ENCODE results near the gene CARD9. TPM values are rescaled to one million over a fixed set of nuclear protein-coding genes. Genes with fewer than 3 reads are reported as not detected.
"Not testable (repeated sequence)": the region's sequence is repeated elsewhere in the genome, so short reads cannot be mapped to it uniquely, and the experiment has no call there.

Gene CARD9
- total RNA-seq, 1 donor from 2014 or later: 2.1 TPM

DNA sequence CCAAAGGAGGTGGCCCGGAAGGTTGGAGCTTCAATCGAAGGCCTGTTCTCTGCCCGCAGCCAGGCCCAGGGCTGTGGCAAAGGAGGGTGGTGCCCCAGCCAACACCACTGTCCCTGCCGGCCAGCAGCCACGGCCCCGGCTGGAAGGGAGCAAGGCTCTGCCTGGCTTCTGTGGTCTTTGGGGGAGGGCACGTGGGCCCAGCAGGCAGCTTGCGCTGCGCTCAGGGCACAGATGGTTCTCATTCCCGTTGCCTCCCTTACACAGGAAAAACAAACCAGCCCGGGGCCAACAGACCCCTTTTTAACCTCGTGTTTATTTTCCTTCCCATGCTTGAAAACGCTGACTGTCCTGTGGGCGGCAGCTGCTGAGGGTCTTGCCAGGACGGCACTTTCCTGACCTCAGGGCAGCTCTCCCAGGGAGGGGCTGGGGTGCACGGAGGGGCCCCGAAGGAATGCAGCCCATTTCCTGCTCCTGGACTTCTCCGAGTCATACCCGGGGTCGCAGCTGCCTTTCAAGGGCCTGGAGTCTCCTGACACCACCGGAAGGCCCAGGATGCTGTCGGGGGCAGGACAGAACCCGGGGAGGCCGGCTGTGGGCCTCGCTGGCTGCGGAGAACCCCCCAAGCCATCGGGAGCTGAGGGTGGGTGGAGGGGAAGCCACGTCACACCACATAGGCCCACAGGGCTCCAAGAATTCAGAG, 47.3 kb downstream of the CARD9 start:
- DNase-seq (ENCODE audit: low spot score) (no peak), ATAC-seq (no peak)

DNA sequence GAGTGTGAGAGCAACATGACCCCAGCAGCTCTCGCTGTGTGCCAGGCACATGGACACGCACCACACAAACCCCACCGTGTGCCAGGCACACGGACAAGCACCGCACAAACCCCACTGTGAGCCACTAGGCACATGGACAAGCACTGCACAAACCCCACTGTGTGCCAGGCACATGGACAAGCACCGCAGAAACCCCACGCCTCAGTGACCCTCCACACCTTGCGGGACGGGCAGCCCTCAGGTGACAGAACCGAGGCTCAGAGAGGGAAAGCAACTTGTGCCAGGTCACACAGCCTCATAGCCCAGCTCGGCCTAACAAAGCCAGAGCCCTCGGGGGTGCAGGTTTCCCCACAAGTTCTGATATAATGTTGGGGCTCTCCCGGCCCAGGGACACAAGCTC, 48.1 kb downstream of the CARD9 start:
- DNase-seq (ENCODE audit: low spot score) (no peak), ATAC-seq (no peak)

DNA sequence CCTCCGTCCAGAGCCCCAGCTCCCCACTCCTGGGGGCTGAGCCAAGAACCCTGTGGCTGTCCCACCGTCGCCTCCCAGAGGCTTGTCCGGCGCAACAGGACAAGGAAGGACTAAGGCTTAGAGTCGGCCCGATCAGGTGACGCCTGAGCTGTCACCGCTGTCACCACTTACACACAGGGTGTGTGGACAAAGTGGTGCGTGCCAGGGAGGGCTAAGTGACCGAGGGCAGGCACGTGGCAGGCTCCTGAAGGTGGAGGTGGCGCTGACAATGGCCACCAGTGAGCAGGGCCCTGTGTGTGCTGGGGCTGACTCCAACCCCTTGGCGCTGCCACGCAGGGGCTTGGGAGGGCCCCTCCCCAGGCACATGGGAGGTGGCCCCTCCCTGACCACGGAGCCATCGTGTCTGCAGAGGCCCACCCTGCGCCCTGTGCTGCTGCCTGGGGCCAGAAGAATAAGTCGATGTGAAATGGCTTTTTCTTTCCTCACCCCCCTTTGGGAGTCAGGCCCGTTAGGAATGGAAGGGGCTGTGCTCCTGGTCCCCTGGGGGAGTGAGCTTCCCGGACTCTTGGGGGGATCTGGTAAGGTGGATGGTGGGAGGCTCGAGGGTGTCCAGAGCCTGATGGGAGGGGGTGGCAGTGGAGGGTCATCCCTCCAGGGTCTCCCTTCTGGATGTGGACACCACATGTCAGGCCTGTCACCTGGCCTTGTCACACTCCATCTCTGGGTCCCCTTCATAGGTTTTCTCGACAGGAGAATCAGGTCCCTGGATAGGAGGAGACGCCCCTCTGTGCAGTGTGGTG, 48.8 kb downstream of the CARD9 start:
- DNase-seq (ENCODE audit: low spot score) (no peak), ATAC-seq (no peak)

DNA sequence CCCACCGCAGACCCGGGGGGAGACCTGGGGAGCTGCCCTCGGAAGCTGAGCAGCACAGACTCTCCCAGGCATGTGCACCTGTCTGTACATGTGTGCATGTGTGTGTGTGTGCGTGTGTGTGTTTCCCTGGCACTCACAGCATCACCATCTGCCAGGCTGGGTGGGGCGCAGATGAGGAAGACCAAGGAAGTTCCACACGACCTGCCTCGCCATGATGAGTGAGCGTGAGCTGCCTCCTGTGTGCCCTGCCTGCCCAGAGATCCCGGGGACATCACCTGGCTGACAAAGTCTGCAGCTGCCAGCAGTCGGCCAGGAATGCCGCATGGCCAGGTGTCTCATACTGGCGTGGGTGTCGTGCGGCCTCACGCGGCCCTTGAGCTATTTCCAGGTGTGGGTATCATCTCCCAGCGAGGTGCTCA, 50.1 kb downstream of the CARD9 start:
- no peak for ATAC-seq
- no peak for DNase-seq (ENCODE audit: low spot score)

DNA sequence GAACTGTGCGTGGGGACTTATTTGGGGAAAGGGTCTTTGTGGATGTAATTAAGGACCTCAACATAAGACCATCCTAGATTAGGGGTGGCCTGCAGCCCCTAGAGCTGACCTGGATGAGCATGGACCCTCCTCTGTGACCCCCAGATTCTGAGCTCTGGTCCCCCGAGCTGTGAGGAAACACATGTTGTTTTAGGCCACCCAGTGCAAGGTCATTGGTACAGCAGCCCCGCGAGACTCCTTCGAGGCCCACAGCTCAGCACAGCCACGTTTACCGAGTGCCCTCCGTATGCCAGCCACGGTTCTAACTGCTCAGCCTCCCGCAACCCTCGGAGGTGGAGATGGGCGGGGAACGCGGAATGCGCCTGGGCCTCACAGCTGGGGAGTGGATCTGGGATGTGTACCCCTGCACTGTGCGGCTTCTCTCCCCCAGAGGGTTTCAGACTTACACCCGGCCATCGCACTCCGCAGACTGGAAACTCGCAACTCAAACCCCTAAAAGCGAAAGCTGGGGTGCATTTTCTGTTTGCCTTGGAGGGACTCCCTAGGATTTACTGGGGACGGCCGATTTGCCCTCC, 50.6 kb downstream of the CARD9 start:
- DNase-seq (ENCODE audit: low spot score) (no peak), ATAC-seq (no peak)

DNA sequence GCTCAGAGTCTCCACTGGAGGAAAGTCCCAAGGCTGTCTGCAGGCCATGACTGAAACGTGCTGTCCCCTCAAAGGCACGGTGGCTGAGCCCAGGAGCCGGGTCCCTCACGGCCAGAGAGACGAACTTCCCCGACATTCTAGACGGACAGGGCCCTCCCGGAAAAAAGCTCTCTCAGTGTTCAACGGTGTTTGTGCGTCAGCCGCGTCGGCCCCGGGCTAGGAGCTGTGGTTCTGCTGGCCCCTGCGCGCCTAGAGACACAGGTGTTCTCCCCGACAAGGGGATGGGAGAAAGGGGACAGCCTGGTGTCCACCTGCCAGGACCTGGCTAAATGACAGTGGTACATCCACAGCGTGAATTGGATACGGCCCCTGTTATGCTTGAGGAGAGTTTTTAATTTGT, 51.9 kb downstream of the CARD9 start:
- ATAC-seq: no peak
- no peak for DNase-seq (ENCODE audit: low spot score)

DNA sequence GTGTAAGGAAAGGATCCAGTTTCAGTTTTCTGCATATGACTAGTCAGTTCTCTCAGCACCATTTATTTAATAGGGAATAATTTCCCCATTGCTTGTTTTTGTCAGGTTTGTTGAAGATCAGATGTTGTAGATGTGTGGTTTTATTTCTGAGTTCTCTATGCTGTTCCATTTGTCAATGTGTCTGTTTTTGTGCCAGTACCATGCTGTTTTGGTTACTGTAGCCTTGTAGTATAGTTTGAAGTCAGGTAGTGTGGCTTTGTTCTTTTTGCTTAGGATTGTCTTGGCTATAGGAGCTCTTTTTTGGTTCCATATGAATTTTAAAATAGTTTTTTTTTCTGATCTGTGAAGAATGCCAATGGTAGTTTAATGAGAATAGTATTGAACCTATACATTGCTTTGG, 52.5 kb downstream of the CARD9 start:
- DNase-seq (ENCODE audit: low spot score); ATAC-seq: not testable (repeated sequence)

DNA sequence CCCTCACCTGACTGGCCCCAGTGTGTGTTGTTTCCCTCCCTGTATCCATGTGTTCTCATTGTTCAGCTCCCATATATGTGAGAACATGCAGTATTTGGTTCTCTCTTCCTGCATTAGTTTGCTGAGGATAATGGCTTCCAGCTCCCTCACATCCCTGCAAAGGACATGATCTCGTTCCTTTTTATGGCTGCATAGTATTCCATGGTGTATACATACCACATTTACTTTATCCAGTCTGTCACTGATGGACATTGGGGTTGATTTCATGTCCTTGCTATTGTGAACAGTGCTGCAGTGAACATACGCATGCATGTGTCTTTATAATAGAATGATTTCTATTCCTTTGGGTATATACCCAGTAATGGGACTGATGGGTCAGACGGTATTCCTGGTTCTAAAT, 53.5 kb downstream of the CARD9 start:
- not testable (repeated sequence) for ATAC-seq; DNase-seq (ENCODE audit: low spot score)

DNA sequence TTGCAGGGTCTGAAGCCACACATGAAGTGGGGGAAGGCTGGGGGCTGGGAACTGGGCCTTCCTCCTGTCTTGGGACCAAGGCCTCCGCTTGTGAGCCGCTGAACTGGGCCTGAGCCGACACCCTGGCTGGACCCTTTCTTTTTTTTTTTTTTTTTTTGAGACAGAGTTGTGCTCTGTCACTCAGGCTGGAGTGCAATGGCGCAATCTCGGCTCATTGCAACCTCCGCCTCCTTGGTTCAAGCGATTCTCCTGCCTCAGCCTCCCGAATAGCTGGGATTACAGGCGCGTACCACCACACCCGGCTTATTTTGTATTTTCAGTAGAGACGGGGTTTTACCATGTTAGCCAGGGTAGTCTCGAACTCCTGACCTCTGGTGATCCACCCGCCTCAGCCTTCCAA, 54.2 kb downstream of the CARD9 start:
- ATAC-seq; DNase-seq (ENCODE audit: low spot score): not testable (repeated sequence)

DNA sequence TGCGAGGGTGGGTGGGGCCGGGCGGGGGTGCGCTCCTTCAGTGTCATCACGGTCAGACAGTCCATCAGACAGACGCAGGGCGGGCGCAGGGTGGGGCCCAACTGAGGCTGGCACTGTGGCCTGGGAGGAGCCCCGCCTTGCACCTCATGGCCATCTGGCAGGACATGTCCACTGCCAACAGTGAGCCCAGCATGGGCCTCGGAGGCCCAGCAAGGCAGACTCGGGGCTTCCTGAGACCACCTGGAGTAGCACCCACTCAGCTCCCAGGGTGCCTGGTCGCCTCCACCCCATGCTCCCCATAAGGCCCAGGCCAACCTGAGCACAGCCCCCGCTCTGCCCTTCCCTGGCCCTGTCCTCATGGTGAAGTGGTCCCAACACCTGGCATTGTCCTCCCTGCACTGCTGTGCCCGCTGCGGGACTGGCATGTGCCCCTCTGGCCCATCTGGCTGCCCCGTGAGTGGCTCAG, 54.7 kb downstream of the CARD9 start:
- DNase-seq (ENCODE audit: low spot score) (no peak), ATAC-seq (no peak)

DNA sequence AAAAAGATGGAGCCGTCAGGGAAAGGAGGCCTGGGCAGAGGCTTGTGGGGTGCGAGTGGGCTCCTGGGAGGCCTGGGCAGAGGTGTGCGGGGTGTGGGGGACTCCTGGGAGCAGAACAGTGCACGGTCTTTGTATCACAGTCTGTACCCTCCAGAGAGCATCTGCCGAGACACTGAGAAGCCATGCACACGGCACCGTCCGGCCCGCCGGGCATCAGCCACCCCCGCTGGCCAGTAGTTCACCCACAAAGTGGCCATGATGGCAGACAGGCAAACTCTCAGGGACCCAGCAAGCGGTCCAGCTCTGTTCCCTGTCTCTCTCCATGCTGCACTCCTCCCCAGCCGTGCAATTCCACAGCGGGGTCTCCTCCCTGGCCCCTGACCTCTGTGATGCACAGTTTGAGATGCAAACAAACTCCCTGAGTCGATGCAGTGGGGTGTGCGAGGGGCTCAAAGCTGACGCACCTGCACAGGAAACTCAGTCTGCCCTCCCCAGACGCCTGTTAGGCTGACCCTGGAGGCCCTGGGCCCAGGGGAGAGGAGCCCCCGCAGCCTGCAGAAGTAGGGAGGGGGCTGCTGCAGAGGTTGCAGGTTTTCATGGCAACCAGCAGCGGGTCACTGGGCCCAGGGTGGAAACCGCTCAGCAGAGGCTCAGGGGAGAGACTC, 55.2 kb downstream of the CARD9 start:
- ATAC-seq (no peak), DNase-seq (ENCODE audit: low spot score) (no peak)

DNA sequence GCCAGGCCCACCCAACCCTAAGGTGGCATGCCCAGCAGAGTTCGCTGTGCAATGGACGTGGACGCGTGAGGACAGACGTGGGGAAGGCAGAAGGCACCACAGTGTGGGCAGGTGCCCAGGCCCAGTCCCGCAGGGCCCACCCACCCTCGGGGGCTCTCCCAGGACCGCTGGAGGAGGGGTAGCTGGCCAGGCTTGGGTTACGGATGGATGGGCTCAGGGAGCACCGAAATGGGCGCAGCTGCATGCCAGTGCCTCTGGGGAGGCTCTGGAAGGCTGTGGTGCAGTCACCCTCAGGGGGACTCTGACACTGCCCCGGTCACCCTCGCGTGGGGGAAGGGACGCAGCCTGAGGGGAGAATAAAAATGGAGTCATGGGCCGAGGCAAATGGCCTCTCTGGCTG, 55.8 kb downstream of the CARD9 start:
- DNase-seq (ENCODE audit: low spot score) (no peak), ATAC-seq (no peak)

DNA sequence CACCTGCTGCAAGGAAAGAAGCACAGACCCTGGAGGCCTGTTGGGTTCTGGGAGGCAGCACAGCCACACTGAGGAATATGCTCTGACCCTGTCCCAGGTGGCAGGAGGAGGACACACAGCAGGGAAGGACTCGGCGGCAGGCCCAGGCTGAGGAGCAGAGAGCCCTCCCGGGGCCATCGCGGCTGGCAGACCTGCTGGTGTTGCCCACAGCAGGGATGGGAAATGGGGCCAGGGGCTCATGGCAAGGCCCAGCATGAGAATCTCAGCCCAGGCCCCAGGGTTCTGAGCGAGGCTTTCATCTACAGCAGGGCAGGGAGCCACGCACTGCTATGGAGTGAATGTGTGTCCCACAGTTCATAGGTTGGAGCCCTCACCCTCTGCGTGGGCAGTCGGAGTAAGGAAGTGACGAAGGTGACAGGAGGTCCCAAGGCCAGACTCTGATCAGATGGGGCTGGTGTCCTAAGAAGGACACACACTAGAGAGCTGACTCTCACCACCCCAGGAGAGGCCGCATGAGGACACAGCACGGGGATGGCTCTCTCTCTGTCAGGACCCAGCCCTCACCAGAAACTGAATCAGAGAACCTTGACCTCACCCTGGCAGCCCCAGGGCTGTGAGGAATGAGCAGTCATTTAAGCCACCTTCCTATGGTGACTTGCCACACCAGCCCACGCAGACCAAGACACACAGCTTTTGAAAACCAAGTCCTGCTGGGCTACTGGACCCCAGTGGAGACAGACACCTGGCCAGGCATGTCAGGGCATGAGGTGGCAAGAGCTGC, 56.4 kb downstream of the CARD9 start:
- no peak for DNase-seq (ENCODE audit: low spot score)

DNA sequence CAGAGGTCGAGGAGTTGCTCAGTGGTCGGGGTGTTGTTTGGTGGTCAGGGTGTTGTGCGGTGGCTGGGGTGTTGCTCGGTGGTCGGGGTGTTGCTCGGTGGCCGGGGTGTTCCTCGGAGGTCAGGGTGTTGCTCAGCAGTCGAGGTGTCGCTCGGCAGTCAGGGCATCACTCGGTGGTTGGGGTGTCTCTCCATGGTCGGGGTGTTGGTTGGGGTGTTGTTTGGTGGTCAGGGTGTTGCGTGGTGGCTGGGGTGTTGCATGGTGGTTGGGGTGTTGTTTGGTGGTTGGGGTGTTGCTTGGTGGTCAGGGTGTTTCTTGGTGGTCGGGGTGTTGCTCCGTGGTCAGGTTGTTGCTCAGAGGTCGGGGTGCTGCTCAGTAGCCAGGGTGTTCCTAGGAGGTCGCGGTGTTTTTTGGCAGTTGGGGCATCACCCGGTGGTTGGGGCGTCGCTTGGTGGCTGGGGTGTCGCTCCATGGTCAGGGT, 57.2 kb downstream of the CARD9 start:
- no peak for DNase-seq (ENCODE audit: low spot score)

More for the DNA sequence above, 56.4 kb downstream of the CARD9 start:
- ATAC-seq: no peak

DNA sequence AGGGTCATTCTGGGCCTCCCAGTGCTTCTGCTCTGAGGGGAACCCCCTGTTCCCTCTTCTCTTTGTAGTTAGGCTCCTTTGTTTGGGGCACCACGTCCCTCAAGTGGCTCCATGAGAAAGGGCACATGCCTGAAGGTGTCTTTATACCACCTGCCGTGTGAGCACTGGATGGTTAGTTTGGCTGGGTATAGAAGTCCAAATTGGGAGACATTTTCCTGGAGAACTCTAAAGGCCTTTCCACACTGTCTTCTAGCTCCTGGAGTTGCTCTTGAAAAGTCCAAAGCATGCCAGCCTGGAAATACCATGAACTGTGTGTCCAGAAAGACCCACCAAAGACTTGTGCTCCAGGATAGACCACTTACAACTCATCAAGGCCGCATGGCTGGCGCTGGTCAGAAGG, 58.5 kb downstream of the CARD9 start:
- ATAC-seq (no peak), DNase-seq (ENCODE audit: low spot score) (no peak)

More for the DNA sequence above, 57.2 kb downstream of the CARD9 start:
- no peak for ATAC-seq

DNA sequence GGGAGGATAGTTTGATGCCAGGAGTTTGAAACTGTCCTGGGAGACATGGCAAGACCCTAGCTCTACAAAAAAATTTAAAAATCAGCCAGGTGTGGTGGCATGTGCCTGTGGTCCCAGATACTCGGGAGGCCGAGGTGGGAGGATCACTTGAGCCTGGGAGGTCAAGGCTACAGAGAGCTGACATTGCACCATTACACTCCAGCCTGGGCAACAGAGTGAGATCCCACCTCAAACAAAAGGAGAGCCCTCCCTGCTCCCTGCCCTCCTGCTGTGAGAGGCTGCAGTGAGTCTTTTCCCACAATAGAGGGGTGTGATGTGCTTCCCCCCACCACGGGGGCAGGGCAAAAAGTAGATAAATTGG, 59.4 kb downstream of the CARD9 start:
- ATAC-seq (no peak), DNase-seq (ENCODE audit: low spot score) (no peak)
